NT2/D1 (cell line): ENCODE data around the gene CARD19.

Experiments used
- DNase-seq: peaks from one replicate; pipeline ENCODE4 v3.0.0-alpha.2; 2011; ENCODE audit warnings: low read depth, low spot score
- H3K27me3 ChIP-seq: 2 replicates; pipeline ENCODE4 v1.6.0; 2011; ENCODE audit warnings: mild to moderate bottlenecking; ENCODE audit not compliant: insufficient read length, insufficient read depth
- H3K36me3 ChIP-seq: 2 replicates; pipeline ENCODE4 v1.6.1; 2011; ENCODE audit warnings: mild to moderate bottlenecking, low read length, mixed read lengths; ENCODE audit not compliant: insufficient read depth, insufficient read length
- H3K4me1 ChIP-seq: 2 replicates; pipeline ENCODE4 v1.5.1; 2011; ENCODE audit not compliant: insufficient read depth, insufficient read length
- H3K4me3 ChIP-seq: 2 replicates; pipeline ENCODE4 v1.5.1; 2011; ENCODE audit warnings: low read depth; ENCODE audit not compliant: insufficient read length
- H3K9ac ChIP-seq: 2 replicates; pipeline ENCODE4 v1.6.0; 2011; ENCODE audit warnings: low read depth; ENCODE audit not compliant: insufficient read length
- H3K9me3 ChIP-seq: 2 replicates; pipeline ENCODE4 v1.5.1; 2011; ENCODE audit warnings: mild to moderate bottlenecking, low read length; ENCODE audit not compliant: insufficient read depth
- SUZ12 ChIP-seq: IDR thresholded peaks from 2 replicates; pipeline ENCODE4 v1.6.1; 2011; ENCODE audit not compliant: insufficient read length, insufficient read depth; ENCODE audit errors: extremely low read depth
- YY1 ChIP-seq: IDR thresholded peaks from 2 replicates; pipeline ENCODE4 v1.6.1; 2011; ENCODE audit not compliant: insufficient read length, insufficient read depth
- ZNF274 ChIP-seq: IDR thresholded peaks from 2 replicates; pipeline ENCODE4 v1.6.1; 2011; ENCODE audit warnings: mild to moderate bottlenecking, low read depth, low read length

Gene CARD19

DNA sequence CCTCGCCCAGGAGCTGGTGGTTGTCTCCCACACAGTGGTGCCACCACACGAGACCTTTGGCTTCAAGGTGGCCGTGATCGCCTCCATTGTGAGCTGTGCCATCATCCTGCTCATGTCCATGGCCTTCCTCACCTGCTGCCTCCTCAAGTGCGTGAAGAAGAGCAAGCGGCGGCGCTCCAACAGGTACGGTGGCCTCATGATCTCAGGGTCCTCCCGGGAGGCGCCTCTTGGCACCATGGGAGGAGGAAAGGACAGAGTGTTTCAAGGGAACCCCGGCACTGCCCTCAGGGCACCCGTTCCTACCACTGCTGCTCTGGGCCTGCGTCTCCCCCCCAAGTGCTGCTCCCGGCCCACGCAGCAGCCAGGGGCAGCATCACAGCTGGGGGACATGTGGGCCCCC lies 18.2 kb upstream of the CARD19 start:
- no peak for DNase-seq
- no peaks in the 10 kb centered on the region for H3K9me3 ChIP-seq
- no peaks in the 10 kb centered on the region for H3K36me3 ChIP-seq
- H3K27me3 ChIP-seq, result no peaks in the 10 kb centered on the region
- no peak overlapping the region for H3K4me3 ChIP-seq
- no peak for TF ChIP-seq ZNF274
- no peak overlapping the region for H3K9ac ChIP-seq
- H3K4me1 ChIP-seq, result peaks cover 7% of the 10 kb centered on the region

GRCh38 chr9:93079371-93079770 lies 16.6 kb upstream of the CARD19 start:
- no peaks in the 10 kb centered on the region for H3K27me3 ChIP-seq
- no peak overlapping the region for H3K9ac ChIP-seq
- no peaks in the 10 kb centered on the region for H3K36me3 ChIP-seq
- H3K4me3 ChIP-seq, result no peak overlapping the region
- DNase-seq, result no peak
- TF ChIP-seq YY1, result no peak
- TF ChIP-seq ZNF274, result no peak
- no peak for TF ChIP-seq SUZ12
- H3K9me3 ChIP-seq, result no peaks in the 10 kb centered on the region
- H3K4me1 ChIP-seq, result peaks cover 17% of the 10 kb centered on the region

DNA sequence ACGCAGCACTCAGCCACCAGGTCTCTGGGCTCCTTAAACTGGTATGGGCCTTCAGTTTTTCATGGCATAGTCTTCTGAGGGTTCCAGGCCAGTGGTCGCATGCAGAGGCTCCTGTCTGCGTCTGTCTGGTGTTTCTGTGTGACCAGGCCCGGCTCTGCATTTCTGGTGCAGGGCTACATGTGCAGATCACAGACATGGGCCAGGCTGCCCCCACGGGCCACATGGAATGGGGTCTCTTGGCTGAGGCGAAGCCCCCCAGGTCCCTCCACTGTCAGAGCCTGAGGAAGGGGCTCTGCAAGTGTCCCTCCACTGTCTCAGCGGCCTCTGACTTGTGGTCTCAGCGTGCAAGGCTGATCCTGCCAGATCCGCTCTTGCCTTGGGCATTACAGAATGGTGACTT lies 15.6 kb upstream of the CARD19 start:
- H3K9ac ChIP-seq, result no peak overlapping the region
- no peak overlapping the region for H3K4me3 ChIP-seq
- DNase-seq, result no peak
- no peaks in the 10 kb centered on the region for H3K36me3 ChIP-seq
- TF ChIP-seq SUZ12 (no peak), ZNF274 (no peak), YY1 (no peak)
- H3K27me3 ChIP-seq, result no peaks in the 10 kb centered on the region
- H3K4me1 ChIP-seq, result peaks cover 17% of the 10 kb centered on the region
- no peaks in the 10 kb centered on the region for H3K9me3 ChIP-seq

DNA sequence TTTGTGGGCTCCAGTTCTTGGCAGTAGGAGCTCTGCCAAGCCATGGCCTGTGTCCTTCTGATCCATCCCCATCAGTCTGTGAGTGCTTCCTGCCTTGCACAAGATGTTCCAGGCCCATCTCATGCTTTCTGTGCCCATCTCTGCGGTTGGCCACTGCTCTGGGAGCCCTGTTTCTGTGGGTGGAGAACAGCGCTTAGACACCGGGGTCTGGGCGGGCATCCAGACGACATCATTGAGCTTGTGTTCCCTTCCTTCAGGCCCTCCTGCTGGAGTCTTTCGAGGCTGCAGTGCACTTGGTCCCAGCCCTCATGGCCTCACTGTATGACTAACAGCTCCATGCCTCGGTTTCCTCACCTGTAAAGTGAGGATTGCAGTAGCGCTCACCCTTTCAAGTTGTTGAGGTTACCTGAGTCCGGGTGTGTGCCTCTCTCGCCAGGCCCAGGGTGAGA lies 14.9 kb upstream of the CARD19 start:
- no peaks in the 10 kb centered on the region for H3K27me3 ChIP-seq
- H3K9me3 ChIP-seq, result no peaks in the 10 kb centered on the region
- no peak for DNase-seq
- no peak overlapping the region for H3K4me3 ChIP-seq
- no peaks in the 10 kb centered on the region for H3K36me3 ChIP-seq
- H3K9ac ChIP-seq, result no peak overlapping the region
- TF ChIP-seq SUZ12, result no peak
- H3K4me1 ChIP-seq, result peaks cover 17% of the 10 kb centered on the region

DNA sequence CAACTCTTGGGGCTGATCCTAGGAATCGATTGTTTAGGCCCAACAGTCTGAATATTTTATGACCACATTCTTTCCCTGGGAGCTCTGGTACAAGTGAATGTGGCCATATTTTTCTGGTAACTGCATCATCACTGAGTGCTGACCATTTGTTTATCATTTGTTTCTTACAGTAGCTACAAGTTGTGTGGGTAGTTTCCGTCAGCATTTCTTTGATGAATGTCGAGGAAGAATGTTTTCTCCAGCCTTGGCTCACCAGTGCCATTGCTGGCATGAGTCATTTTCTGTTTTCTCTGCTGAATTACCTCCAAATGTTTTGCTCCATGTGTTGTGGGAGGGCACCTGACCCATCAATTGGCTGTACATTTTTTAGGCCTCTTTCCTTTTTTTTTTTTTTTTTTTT lies 14.1 kb upstream of the CARD19 start:
- no peaks in the 10 kb centered on the region for H3K27me3 ChIP-seq
- DNase-seq, result no peak
- peaks cover 17% of the 10 kb centered on the region for H3K4me1 ChIP-seq
- H3K4me3 ChIP-seq, result no peak overlapping the region
- no peaks in the 10 kb centered on the region for H3K9me3 ChIP-seq
- no peak for TF ChIP-seq YY1
- TF ChIP-seq SUZ12, result no peak
- no peak for TF ChIP-seq ZNF274
- H3K36me3 ChIP-seq, result no peaks in the 10 kb centered on the region
- no peak overlapping the region for H3K9ac ChIP-seq

DNA sequence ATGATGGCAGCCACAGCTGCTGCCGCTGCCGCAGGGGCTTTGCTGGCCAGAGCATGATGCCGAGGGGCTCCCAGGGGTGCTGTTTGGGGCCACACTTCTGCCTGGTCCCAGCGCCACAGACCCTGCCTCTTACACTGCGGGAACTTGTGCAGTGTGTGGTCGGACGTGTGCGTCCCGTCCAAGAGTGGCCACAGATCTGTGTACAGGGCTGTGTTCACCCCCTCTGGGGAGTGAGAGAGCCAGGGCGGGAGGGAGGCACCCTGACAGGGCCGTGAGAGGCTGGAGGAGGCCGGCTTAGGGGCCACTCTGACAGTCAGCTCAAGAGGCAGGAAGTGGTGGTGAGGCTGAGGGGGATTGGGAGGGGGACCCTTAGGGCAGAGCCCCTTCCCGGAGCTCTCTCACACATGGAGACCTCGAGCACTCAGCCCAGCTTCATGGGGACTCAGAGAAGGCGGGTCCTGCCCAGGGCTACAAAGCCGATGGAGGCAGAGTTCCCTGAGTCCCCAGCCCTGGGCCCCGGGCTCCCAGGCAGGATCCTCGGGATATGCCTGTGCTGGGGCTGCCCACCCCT lies 13.1 kb upstream of the CARD19 start:
- Histone ChIP-seq H3K9ac (peak overlapping the region; percentile 3), H3K36me3 (no peaks in the 10 kb centered on the region), H3K4me3 (no peak overlapping the region), H3K27me3 (no peaks in the 10 kb centered on the region), H3K4me1 (peaks cover 17% of the 10 kb centered on the region), H3K9me3 (no peaks in the 10 kb centered on the region)
- no peak for DNase-seq
- TF ChIP-seq YY1 (no peak), SUZ12 (no peak), ZNF274 (no peak)

DNA sequence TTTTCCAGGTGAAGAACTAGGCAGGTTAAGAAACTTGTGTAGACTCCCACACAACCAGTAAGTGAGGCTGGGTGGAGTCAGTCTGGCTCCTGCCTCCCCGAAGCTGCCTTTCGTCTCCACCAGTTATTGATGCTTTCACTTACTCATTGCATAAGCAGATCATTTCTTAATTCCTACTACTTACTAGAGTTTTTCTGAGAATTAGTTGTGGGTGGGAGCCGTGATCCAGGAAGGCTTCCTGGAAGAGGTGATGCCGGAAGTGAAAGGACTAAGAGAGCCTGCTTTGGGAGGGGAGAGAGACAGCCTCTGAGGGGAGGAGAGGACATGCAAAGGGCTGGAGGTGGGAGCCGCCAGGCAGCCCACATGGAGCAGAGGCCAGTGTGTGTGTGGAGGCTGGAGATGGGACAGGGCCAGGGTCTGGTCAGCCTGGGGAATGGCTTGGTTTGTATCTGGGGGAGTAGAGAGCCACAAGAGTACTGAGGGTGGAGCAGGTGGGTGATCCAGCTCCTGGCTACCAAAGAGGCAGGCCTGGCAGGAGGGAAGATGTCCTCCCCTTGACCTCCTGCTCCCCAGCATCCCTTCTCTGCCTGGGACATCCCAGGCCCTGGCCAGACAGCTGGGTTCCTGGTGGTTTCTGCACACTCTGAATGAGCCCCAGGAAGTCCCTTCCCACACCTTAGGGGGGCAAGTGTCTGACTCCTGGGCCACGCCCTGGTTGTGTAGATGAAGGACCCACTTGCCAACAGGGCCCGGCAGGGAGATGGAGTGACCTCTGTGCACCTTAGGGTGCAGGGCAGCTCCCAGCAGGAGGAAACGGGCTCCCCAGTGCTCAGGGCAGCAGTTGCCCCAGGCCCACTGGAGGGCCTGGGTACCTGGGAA lies 12.2 kb upstream of the CARD19 start:
- H3K9ac ChIP-seq, result no peak overlapping the region
- no peaks in the 10 kb centered on the region for H3K9me3 ChIP-seq
- peaks cover 17% of the 10 kb centered on the region for H3K4me1 ChIP-seq
- H3K27me3 ChIP-seq, result no peaks in the 10 kb centered on the region
- no peak for DNase-seq
- H3K4me3 ChIP-seq, result no peak overlapping the region
- TF ChIP-seq SUZ12 (no peak), YY1 (no peak), ZNF274 (no peak)
- no peaks in the 10 kb centered on the region for H3K36me3 ChIP-seq
